Subcutaneous abdominal adipose tissue (tissue), 5 donors: Measurements from ENCODE around the gene NRCAM.
A peak's percentile ranks its signal among the peaks of the same experiment; 100 is the strongest.

Source experiments
- H3K27ac ChIP-seq: one replicate; pipeline ENCODE4 v1.7.0; 2013; ENCODE audit warnings: low read depth, mild to moderate bottlenecking, inconsistent platforms, low read length, moderate library complexity
- H3K27me3 ChIP-seq, 5 donors: one replicate each; pipeline ENCODE4 v1.7.0; 2013; ENCODE audit warnings: low read length in 5 of 5, inconsistent platforms in 1 of 5; ENCODE audit not compliant: control insufficient read depth in 5 of 5, insufficient read depth in 4 of 5
- H3K36me3 ChIP-seq, 5 donors: one replicate each; pipeline ENCODE4 v1.7.0; 2013; ENCODE audit warnings: low read length in 5 of 5; ENCODE audit not compliant: control insufficient read depth in 5 of 5, insufficient read depth in 5 of 5
- H3K4me1 ChIP-seq, 5 donors: one replicate each; pipeline ENCODE4 v1.7.0; 2013; ENCODE audit warnings: low read length in 5 of 5, mild to moderate bottlenecking in 3 of 5, moderate library complexity in 1 of 5; ENCODE audit not compliant: control insufficient read depth in 5 of 5, insufficient read depth in 5 of 5
- H3K4me3 ChIP-seq, 5 donors: one replicate each; pipeline ENCODE4 v1.7.0; 2013; ENCODE audit warnings: low read length in 5 of 5, low read depth in 1 of 5
- H3K9ac ChIP-seq, 5 donors: one replicate each; pipeline ENCODE4 v1.7.0; 2013; ENCODE audit warnings: low read length in 5 of 5, mild to moderate bottlenecking in 4 of 5, moderate library complexity in 3 of 5
- H3K9me3 ChIP-seq, 5 donors: one replicate each; pipeline ENCODE4 v1.7.0; 2013; ENCODE audit warnings: low read length in 5 of 5; ENCODE audit not compliant: control insufficient read depth in 5 of 5
- donor health status: healthy.
- donor health status: healthy.
- donor health status: healthy.
- donor health status: healthy.
- donor health status: healthy.

NRCAM gene

DNA sequence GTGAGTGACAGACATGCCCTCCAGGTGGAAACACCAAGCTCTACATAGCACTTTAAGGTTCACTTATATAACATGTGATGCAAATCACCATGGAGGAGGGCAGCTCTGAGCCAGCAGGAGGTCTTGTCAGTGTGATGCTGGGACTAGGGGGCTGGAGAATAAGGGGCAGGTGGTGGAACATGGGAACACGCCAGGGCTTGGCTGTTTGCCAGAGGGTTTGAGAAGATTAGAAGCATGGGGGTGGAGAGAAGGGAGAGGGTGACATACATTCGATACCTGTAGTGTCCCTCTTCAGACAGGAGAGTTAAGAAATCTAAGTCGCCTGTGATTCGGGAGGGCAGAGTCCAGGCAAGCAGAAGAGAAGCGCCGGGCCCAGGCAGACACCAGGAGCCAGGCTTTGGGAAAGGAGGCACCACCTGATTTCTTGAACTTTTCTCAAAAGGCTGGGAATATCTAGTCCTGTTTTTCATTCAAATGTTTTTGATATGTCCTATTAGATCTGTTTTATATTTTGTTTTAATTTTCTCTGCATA, 309.1 kb downstream of the NRCAM start:
- Histone ChIP-seq H3K36me3 (no peaks in the 10 kb centered on the region), H3K27ac (no peak overlapping the region), H3K4me3 (no peak overlapping the region)

DNA sequence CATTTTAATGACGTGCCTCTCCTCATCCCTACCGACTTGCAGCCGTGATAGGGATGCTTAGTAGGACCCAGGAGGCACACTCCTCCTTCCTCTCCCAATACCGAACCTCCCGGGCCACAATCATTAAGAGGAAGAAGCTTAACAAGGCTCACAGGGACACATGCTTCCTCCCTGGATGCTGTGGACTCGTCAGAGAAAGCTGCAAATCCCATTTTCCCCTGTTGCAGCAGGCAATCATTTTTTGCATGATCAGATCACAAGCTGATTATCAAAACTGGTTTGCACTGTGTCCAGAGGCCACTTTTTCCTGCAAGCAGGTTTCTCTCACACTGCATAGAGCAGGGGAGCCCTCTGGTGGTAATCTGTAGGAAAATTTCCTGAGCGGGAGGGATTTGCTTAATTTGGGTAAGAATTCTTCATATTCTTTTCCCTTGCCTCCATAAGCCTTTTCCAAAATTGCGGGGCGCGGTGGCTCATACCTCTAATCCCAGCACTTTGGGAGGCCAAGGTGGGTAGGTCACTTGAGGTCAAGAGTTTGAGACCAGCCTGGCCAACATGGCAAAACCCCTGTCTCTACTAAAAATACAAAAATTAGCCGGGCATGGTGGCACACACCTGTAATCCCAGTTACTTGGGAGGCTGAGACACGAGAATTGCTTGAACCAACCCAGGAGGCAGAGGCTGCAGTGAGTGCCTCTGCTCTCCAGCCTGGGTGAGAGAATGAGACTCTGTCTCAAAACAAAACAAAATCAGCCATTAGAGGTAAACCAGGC, 310.0 kb downstream of the NRCAM start:
- Histone ChIP-seq H3K27me3 (no peaks in the 10 kb centered on the region), H3K9me3 (no peaks in the 10 kb centered on the region), H3K4me3 (peak overlapping the region; percentile 38 to 73 (median 54)), H3K27ac (no peak overlapping the region), H3K9ac (peak overlapping the region in 1 of 5 donors; percentile 26), H3K36me3 (no peaks in the 10 kb centered on the region), H3K4me1 (peaks cover 3 to 5% (median 5%) of the 10 kb centered on the region in 5 donors)

More for the DNA sequence above, 309.1 kb downstream of the NRCAM start:
- peaks cover 3 to 5% (median 5%) of the 10 kb centered on the region in 5 donors for H3K4me1 ChIP-seq
- H3K27me3 ChIP-seq, result no peaks in the 10 kb centered on the region
- no peak overlapping the region for H3K9ac ChIP-seq
- no peaks in the 10 kb centered on the region for H3K9me3 ChIP-seq

DNA sequence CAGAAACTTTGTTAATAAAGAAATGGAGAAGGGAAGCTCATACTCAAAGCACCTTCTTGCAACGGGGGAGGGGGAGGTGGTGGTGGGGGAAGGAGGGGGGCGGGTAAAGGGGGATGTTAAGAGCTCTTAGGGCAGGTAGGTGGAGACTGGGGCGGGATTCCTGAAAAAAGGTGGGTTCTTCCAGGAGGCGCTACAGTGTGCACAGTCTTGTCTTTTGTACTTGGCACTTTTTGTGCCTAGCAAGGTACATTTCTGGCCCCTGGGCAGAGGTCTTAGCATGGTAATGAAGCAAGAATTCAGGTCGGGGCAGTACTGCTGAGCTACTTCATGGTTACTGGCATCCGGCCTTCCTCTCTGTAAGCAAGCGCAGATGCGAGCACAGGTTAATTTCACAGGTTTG, 310.8 kb downstream of the NRCAM start:
- Histone ChIP-seq H3K27ac (no peak overlapping the region), H3K4me1 (peaks cover 3 to 5% (median 5%) of the 10 kb centered on the region in 5 donors), H3K9me3 (no peaks in the 10 kb centered on the region), H3K4me3 (no peak overlapping the region), H3K27me3 (no peaks in the 10 kb centered on the region), H3K36me3 (no peaks in the 10 kb centered on the region), H3K9ac (no peak overlapping the region)

DNA sequence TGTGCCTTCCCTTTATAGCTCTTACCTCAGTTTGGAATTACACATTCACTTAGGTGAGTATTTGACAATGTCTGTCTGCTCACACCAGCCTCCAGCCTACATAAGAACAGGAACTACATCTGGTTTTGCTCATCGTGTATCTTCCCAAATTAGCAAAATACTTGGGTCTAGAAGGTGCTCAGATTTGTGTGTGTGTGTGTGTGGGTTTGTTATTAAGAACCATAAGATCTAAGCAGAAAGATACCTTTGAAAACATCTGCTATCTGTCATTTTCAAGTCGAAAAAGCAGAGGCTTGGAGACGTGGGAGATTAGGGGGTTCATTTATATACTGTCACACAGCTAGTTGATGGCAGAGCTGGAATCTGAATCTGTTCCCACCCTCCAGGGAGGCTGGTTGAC, 311.3 kb downstream of the NRCAM start:
- no peak overlapping the region for H3K4me3 ChIP-seq
- no peaks in the 10 kb centered on the region for H3K9me3 ChIP-seq
- H3K9ac ChIP-seq, result no peak overlapping the region
- H3K27ac ChIP-seq, result no peak overlapping the region
- no peaks in the 10 kb centered on the region for H3K36me3 ChIP-seq
- peaks cover 3 to 5% (median 5%) of the 10 kb centered on the region in 5 donors for H3K4me1 ChIP-seq
- no peaks in the 10 kb centered on the region for H3K27me3 ChIP-seq

DNA sequence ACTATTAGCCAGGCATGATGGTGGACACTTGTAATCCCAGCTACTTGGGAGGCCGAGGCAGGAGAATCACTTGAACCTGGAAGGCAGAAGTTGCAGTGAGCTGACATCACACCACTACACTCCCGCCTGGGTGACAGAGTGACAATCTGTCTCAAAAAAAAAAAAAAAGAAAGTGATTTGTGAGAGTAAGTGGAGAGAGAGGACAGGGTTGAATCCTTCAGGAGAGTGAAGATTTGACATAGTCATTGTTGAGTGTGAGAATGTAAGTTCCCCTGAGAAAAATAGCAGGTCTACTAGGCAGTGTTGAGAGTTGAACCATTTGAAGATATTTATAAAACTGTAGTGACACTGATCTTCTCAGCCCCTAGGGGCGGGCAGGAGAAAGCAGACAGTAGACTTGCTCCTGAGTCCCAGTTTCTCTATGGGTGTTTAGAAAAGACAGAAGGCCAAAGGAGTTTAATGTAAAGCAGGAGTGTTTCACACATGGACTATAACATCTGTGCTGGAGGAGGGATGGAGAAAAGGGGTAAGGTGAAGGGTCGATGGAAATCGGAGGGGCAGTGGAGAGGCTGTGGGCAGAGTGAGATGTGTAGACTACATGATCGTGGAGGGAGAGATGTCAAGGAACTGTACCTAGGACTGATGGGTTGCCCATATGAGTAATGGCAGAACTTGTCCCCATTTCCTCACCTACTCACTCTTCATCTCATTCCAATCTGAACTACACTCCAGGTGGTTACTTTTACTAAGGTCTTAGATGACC, 312.4 kb downstream of the NRCAM start:
- Histone ChIP-seq H3K27ac (no peak overlapping the region), H3K36me3 (no peaks in the 10 kb centered on the region), H3K4me1 (peaks cover 3 to 5% (median 5%) of the 10 kb centered on the region in 5 donors), H3K4me3 (no peak overlapping the region), H3K27me3 (no peaks in the 10 kb centered on the region), H3K9ac (no peak overlapping the region), H3K9me3 (no peaks in the 10 kb centered on the region)

DNA sequence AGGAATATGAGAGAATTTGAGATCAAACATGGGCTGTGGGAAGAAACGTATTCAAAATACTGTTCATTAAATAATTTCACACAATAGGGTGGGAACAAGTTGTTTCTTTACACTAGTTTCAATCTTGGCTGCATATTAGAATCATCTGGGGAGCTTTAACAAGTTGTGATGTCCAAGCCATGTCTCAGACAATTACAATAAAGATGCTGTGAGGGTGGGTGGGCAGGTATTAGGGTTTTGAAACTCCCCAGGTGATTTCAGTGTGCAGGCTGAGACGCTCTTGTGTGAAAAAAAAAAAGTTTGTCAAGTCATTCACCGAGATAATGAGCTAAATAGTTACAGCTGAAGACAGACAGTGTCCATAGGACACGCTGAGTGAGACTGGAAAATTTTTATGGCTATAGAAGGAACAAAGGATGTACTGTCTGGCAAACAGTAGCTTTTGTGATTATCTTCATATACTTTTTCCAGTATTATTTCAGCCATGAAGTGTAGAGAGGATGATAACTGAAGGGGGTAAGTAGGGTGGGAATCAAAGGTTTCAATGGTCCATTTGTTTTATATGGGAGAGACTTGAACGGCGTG, 313.5 kb downstream of the NRCAM start:
- Histone ChIP-seq H3K9me3 (no peaks in the 10 kb centered on the region), H3K4me3 (no peak overlapping the region), H3K27me3 (no peaks in the 10 kb centered on the region), H3K36me3 (no peaks in the 10 kb centered on the region), H3K9ac (no peak overlapping the region), H3K27ac (no peak overlapping the region), H3K4me1 (peaks cover 3 to 5% (median 5%) of the 10 kb centered on the region in 5 donors)

DNA sequence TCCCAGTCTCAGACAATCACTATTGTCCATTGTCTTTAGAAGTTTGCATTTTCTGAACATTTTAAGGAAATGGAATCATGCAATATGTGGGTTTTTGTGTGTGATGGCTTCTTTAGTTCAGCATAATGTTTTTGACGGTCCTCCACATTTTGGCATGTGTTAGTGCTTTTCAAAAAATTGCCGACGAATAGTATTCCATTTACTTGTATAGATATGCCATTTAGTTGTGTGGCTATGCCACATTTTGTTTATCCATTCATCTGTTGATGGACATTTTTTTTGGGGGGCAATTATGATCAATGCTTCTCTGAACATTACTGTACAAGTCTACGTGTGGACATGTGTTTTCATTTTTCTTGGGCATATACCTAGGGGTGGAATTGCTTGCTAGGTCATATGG, 314.1 kb downstream of the NRCAM start:
- Histone ChIP-seq H3K36me3 (no peaks in the 10 kb centered on the region), H3K4me3 (no peak overlapping the region), H3K27ac (no peak overlapping the region), H3K27me3 (no peaks in the 10 kb centered on the region), H3K4me1 (peaks cover 3 to 5% (median 5%) of the 10 kb centered on the region in 5 donors), H3K9ac (no peak overlapping the region), H3K9me3 (no peaks in the 10 kb centered on the region)

DNA sequence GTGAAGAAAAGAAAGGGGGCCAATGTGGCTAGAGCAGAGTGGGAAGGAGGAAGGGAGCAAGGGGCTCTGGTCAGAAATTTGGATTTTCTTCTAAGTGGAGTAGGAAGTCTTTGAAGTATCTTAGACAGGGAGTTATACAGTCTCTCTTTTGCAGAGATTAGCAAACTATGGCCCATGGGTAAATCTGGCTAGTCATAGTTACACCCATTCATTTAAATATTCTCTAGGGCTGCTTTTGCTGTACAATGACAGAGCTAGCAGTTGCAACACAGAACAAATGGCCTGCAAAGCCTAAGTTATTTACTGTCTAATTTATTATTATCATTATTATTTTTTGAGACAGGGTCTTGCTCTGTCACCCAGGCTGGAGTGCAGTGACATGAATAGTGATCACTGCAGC, 315.6 kb downstream of the NRCAM start:
- H3K4me1 ChIP-seq, result no peaks in the 10 kb centered on the region
- H3K9me3 ChIP-seq, result no peaks in the 10 kb centered on the region
- no peaks in the 10 kb centered on the region for H3K27me3 ChIP-seq
- H3K36me3 ChIP-seq, result no peaks in the 10 kb centered on the region
- no peak overlapping the region for H3K4me3 ChIP-seq
- H3K27ac ChIP-seq, result no peak overlapping the region
- no peak overlapping the region for H3K9ac ChIP-seq

DNA sequence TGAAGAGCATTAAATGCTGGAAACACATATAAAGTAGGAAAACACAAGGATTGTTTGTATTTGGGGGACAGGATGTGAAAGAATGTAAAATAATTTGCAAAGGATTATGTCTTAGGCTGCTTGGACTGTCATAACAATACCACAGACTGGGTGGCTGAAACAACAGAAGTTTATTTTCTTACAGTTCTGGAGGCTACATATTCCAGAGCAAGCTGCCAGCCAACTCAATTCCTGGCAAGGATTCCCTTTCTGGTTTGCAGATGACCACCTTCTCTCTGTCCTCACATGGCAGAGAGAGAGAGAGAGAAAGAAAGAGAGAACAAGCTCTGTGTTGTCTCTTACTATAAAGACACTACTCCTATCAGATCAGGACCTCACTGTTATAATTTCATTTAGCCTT, 317.3 kb downstream of the NRCAM start:
- Histone ChIP-seq H3K4me3 (no peak overlapping the region), H3K36me3 (no peaks in the 10 kb centered on the region), H3K27me3 (no peaks in the 10 kb centered on the region), H3K9me3 (no peaks in the 10 kb centered on the region), H3K27ac (no peak overlapping the region), H3K4me1 (no peaks in the 10 kb centered on the region), H3K9ac (no peak overlapping the region)

DNA sequence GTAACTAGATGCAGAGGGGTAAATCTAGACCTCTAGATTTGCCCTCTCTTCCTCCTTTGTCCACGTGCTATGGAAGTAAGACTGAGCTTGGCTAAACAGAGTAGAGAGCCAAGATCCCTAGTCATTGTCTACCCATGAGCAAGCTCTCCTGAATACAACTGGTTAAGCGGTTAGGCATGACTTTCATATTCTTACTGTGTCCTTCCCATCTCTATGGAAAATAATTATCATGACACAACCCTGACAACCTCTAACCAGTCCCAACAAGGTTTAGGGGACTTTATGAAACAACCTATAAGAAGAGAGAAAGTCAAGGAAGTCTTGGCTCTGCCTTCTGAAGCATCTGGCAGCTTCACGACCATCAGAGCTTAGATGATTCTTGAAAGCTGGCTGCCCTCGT, 318.2 kb downstream of the NRCAM start:
- H3K4me3 ChIP-seq, result no peak overlapping the region
- H3K4me1 ChIP-seq, result no peaks in the 10 kb centered on the region
- H3K9me3 ChIP-seq, result no peaks in the 10 kb centered on the region
- H3K27me3 ChIP-seq, result no peaks in the 10 kb centered on the region
- H3K27ac ChIP-seq, result no peak overlapping the region
- no peaks in the 10 kb centered on the region for H3K36me3 ChIP-seq
- H3K9ac ChIP-seq, result no peak overlapping the region
